Parathyroid adenoma (tissue), 2 donors: ENCODE results near the gene OR8B12.

ENCODE experiments used
- H2AFZ ChIP-seq: fragments of 300-600 bp; sonication (generic); one replicate; pipeline ENCODE4 v1.7.0; 2017; ENCODE audit warnings: antibody characterized with exemption, mild to moderate bottlenecking
- H3K27ac ChIP-seq: fragments of 300-600 bp; sonication (generic); one replicate; pipeline ENCODE4 v1.7.0; 2017
- H3K27me3 ChIP-seq: fragments of 300-600 bp; sonication (generic); one replicate; pipeline ENCODE4 v1.7.0; 2017; ENCODE audit warnings: low read length; ENCODE audit not compliant: control insufficient read depth, insufficient read depth
- H3K36me3 ChIP-seq: fragments of 300-600 bp; sonication (generic); one replicate; pipeline ENCODE4 v1.7.0; 2017; ENCODE audit warnings: low read length; ENCODE audit not compliant: control insufficient read depth, insufficient read depth
- H3K4me1 ChIP-seq: fragments of 300-600 bp; sonication (generic); one replicate; pipeline ENCODE4 v1.7.0; 2017; ENCODE audit warnings: control low read depth
- H3K4me2 ChIP-seq: fragments of 300-600 bp; sonication (generic); one replicate; pipeline ENCODE4 v1.7.0; 2017; ENCODE audit warnings: low read length
- H3K4me3 ChIP-seq: fragments of 300-600 bp; sonication (generic); one replicate; pipeline ENCODE4 v1.7.0; 2017; ENCODE audit warnings: low read depth, low read length
- H3K79me2 ChIP-seq: fragments of 300-600 bp; sonication (generic); one replicate; pipeline ENCODE4 v1.7.0; 2017; ENCODE audit warnings: control low read depth
- H3K9ac ChIP-seq: fragments of 300-600 bp; sonication (generic); one replicate; pipeline ENCODE4 v1.7.0; 2017; ENCODE audit warnings: mild to moderate bottlenecking
- H3K9me3 ChIP-seq: fragments of 300-600 bp; sonication (generic); one replicate; pipeline ENCODE4 v1.7.0; 2017; ENCODE audit warnings: low read length; ENCODE audit not compliant: control insufficient read depth
- CTCF ChIP-seq: fragments of 300-600 bp; sonication (generic); IDR thresholded peaks from one replicate; pipeline ENCODE4 v1.7.0; 2017; ENCODE audit warnings: antibody characterized with exemption, mild to moderate bottlenecking
- donor health status: primary hyperparathyroidism.

The OR8B12 gene

DNA sequence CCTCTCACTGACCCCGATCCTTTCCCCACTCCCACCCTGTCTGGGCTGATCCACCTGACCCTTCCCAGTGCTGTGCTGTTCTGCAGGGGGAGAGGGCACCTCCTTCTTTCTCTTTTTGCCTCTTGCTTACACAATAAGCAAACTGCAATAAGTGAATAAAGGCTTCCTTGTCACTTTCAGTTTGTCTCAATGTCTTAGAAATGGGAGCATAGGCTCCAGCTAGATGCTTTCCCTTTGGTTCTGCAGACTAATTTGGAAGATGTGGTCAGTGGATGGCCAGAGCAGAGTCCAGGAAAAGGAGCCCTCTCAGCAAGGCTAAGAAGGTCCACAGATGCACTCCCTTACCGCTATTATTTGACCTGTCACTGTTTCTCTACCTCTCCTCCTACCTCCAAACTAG lies 9.4 kb downstream of the OR8B12 start:
- Histone ChIP-seq H3K27ac (no peak overlapping the region), H3K9me3 (no peaks in the 10 kb centered on the region), H3K9ac (no peak overlapping the region), H3K4me1 (no peaks in the 10 kb centered on the region), H3K4me2 (no peak overlapping the region), H3K36me3 (no peaks in the 10 kb centered on the region), H3K79me2 (no peaks in the 10 kb centered on the region), H2AFZ (no peak overlapping the region), H3K4me3 (no peak overlapping the region), H3K27me3 (no peaks in the 10 kb centered on the region)
- TF ChIP-seq CTCF, result no peak

GRCh38 chr11:124533626-124534025 lies 9.8 kb downstream of the OR8B12 start:
- Histone ChIP-seq H3K27me3 (no peaks in the 10 kb centered on the region), H3K36me3 (no peaks in the 10 kb centered on the region), H3K27ac (no peak overlapping the region), H3K79me2 (no peaks in the 10 kb centered on the region), H3K9me3 (no peaks in the 10 kb centered on the region), H3K9ac (no peak overlapping the region), H3K4me1 (no peaks in the 10 kb centered on the region), H3K4me3 (no peak overlapping the region), H2AFZ (no peak overlapping the region), H3K4me2 (no peak overlapping the region)
- TF ChIP-seq CTCF, result no peak

DNA sequence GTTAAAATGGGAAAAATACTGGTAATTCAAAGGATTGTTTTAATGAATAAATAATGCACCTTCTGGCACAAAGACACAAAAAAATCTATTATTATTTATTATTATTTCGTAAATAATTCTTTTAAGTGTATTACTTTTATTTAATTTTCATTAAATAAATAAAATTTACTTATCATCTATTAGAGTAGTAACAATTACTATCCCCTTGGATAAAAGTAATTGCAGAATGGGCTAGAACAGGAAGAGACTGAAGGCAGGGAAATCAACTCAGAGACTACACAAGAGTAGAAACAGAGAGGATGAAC lies 23.0 kb downstream of the OR8B12 start:
- Histone ChIP-seq H3K79me2 (no peaks in the 10 kb centered on the region), H3K4me3 (no peak overlapping the region), H3K9me3 (no peaks in the 10 kb centered on the region), H2AFZ (no peak overlapping the region), H3K9ac (no peak overlapping the region), H3K27ac (no peak overlapping the region), H3K4me2 (no peak overlapping the region), H3K4me1 (no peaks in the 10 kb centered on the region), H3K27me3 (no peaks in the 10 kb centered on the region), H3K36me3 (no peaks in the 10 kb centered on the region)
- TF ChIP-seq CTCF, result no peak

DNA sequence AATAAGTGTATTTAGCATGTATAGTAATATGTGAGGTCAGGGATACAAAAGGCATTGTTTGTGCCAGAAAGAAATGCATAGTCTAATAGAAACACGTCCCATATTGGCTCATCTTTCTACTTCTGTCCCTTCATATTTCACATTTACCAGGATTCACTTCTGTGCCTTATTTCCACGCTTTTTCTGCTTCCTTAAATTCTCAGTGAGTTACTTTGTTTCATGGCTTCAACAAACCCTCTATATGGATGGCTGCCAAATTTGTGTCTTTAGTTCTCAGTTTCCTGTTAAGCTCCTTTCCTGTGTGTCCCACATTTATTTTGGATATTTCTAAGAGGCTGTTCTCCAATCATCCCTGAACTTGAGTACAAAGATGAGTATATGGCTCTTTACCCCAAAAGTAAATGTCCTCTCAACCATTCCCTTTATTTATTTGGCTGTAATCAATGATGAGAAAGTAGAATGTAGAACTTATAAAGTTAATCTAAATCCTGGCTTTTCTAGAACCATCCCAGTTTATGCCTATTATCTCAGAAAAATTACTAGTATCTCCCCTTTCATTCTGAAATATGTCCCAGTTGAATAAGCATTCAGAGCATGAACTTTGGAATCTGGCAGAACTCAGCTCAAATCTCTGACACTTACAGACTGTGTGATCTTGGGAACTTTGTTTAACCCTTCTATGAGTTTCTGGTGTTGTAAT lies 23.5 kb downstream of the OR8B12 start:
- no peaks in the 10 kb centered on the region for H3K79me2 ChIP-seq
- H3K9me3 ChIP-seq, result no peaks in the 10 kb centered on the region
- no peak for TF ChIP-seq CTCF
- no peaks in the 10 kb centered on the region for H3K4me1 ChIP-seq
- H3K27ac ChIP-seq, result no peak overlapping the region
- no peaks in the 10 kb centered on the region for H3K36me3 ChIP-seq
- H3K9ac ChIP-seq, result no peak overlapping the region
- H3K4me2 ChIP-seq, result no peak overlapping the region
- H2AFZ ChIP-seq, result no peak overlapping the region
- H3K4me3 ChIP-seq, result no peak overlapping the region
- no peaks in the 10 kb centered on the region for H3K27me3 ChIP-seq

- Histone ChIP-seq H3K4me2 (no peak overlapping the region), H3K4me1 (no peaks in the 10 kb centered on the region), H2AFZ (no peak overlapping the region), H3K79me2 (no peaks in the 10 kb centered on the region), H3K9ac (no peak overlapping the region), H3K27ac (no peak overlapping the region), H3K9me3 (no peaks in the 10 kb centered on the region), H3K4me3 (no peak overlapping the region), H3K36me3 (no peaks in the 10 kb centered on the region), H3K27me3 (no peaks in the 10 kb centered on the region)
- no peak for TF ChIP-seq CTCF
Observed at GRCh38 chr11:124518989-124519451, 24.4 kb downstream of the OR8B12 start.
